ENCODE data around the gene FHIP1B.

DNA sequence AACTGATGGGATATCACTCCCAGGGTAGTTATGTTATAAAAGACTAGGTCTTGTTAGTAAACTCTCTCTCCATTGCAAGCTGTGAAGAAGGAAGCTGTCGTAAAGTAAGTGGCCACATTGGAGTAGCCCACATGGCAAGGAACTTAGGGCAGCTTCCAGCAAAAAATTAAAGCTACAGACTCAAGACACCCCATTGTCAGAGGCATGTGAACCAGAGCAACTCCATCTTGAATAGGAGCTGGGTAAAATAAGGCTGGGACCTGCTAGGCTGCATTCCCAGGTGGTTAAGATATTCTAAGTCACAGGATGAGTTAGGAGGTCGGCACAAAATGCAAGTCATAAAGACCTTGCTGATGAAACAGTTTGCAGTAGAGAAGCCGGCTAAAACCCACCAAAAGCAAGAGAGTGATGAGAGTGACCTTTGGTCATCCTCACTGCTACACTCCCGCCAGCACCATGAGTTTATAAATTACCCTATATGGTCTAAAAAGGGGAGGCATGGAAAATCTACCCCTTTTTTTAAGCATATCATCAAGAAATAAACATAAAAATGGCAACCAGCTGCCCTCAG is 49.1 kb upstream of the FHIP1B start:
- TF ChIP-seq, protein P1, sequence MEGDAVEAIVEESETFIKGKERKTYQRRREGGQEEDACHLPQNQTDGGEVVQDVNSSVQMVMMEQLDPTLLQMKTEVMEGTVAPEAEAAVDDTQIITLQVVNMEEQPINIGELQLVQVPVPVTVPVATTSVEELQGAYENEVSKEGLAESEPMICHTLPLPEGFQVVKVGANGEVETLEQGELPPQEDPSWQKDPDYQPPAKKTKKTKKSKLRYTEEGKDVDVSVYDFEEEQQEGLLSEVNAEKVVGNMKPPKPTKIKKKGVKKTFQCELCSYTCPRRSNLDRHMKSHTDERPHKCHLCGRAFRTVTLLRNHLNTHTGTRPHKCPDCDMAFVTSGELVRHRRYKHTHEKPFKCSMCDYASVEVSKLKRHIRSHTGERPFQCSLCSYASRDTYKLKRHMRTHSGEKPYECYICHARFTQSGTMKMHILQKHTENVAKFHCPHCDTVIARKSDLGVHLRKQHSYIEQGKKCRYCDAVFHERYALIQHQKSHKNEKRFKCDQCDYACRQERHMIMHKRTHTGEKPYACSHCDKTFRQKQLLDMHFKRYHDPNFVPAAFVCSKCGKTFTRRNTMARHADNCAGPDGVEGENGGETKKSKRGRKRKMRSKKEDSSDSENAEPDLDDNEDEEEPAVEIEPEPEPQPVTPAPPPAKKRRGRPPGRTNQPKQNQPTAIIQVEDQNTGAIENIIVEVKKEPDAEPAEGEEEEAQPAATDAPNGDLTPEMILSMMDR (conservative IDR thresholded peaks at IDR 0.05; ENCODE audit: low read length) = no peak
- no peak for TF ChIP-seq EZH2phosphoT487 (IDR thresholded peaks at IDR 0.05; ENCODE audit: borderline replicate concordance, low read depth, low read length)
